Lung (tissue), 12 donors: ENCODE measurements around the gene COQ9. TPM values are rescaled to one million over a fixed set of nuclear protein-coding genes. Genes with fewer than 3 reads are reported as not detected.

Experiments
- ATAC-seq: fragments of 200-7000 bp; cut with Tn5 transposase; one replicate; pipeline ENCODE4 v1.9.1; 2020; ENCODE audit warnings: moderate number of reproducible peaks; ENCODE audit not compliant: insufficient read depth, low FRiP score
- DNase-seq, 3 donors: peaks; one replicate each; pipeline ENCODE4 v3.0.0-alpha.2; 2013 to 2017
- H3K27ac ChIP-seq, 2 donors: one replicate each; pipeline ENCODE4 v1.5.1; 2013; ENCODE audit warnings: mild to moderate bottlenecking in 2 of 2, moderate library complexity in 2 of 2, control low read depth in 1 of 2, inconsistent platforms in 1 of 2, low read depth in 1 of 2, low read length in 1 of 2
- H3K27me3 ChIP-seq, 3 donors: one replicate each; pipeline ENCODE4 v1.5.1; 2013; ENCODE audit warnings: low read length in 2 of 3; ENCODE audit not compliant: control insufficient read depth in 3 of 3, insufficient read depth in 3 of 3
- H3K36me3 ChIP-seq, 4 donors: one replicate each; pipeline ENCODE4 v1.5.1; 2013; ENCODE audit warnings: low read length in 4 of 4, mild to moderate bottlenecking in 1 of 4, moderate library complexity in 1 of 4; ENCODE audit not compliant: control insufficient read depth in 4 of 4, insufficient read depth in 4 of 4
- H3K4me1 ChIP-seq, 5 donors: one replicate each; pipeline ENCODE4 v1.5.1; 2013; ENCODE audit warnings: low read length in 5 of 5, mild to moderate bottlenecking in 2 of 5, moderate library complexity in 1 of 5; ENCODE audit not compliant: control insufficient read depth in 5 of 5, insufficient read depth in 5 of 5
- H3K4me3 ChIP-seq: one replicate; pipeline ENCODE4 v1.5.1; 2013; ENCODE audit warnings: mild to moderate bottlenecking, control low read depth, moderate library complexity
- H3K9ac ChIP-seq, 2 donors: one replicate each; pipeline ENCODE4 v1.5.1; 2013; ENCODE audit warnings: low read length in 2 of 2, control low read depth in 1 of 2; ENCODE audit not compliant: insufficient read depth in 1 of 2
- H3K9me3 ChIP-seq, 4 donors: one replicate each; pipeline ENCODE4 v1.5.1; 2013; ENCODE audit warnings: low read length in 3 of 4, mild to moderate bottlenecking in 1 of 4, moderate library complexity in 1 of 4; ENCODE audit not compliant: control insufficient read depth in 4 of 4, insufficient read depth in 3 of 4
- WGBS, 2 donors: extraction: QIAGEN DNeasy Blood & Tissue Kit; methylation state at CpG; one replicate each; pipeline ENCODE4 v1.1.7; 2013; 5-methylcytosine and 5-hydroxymethylcytosine counted together
- polyA plus RNA-seq, 2 donors: library from polyadenylated mRNA; stranded (reverse); fragments of 200-250 nt; gene quantifications; one replicate each; pipeline ENCODE4 v1.2.1, GENCODE V29; 2013
- total RNA-seq, 2 donors: library from RNA; depleted of rRNA in 1 of 2; stranded (reverse); fragments of >200 nt in 1 of 2; gene quantifications; one replicate each; pipeline ENCODE4 v1.2.1, GENCODE V29; 2014 to 2021
- TF ChIP-seq, protein P1 (sequence below): IDR thresholded peaks from 2 replicates; pipeline ENCODE4 v1.5.1; 2012; ENCODE audit warnings: mild to moderate bottlenecking; ENCODE audit errors: control extremely low read depth, extremely low read depth
- donor health status: control.
- donor health status: control.
- donor health status: Bipolar disorder and iron deficiency.
- donor health status: healthy.
- donor health status: DM: yes; HTN: yes; CAD: no.

COQ9 gene
- total and polyA plus RNA-seq, 4 donors = 42.2 to 59.5 (median 46.8) TPM

DNA sequence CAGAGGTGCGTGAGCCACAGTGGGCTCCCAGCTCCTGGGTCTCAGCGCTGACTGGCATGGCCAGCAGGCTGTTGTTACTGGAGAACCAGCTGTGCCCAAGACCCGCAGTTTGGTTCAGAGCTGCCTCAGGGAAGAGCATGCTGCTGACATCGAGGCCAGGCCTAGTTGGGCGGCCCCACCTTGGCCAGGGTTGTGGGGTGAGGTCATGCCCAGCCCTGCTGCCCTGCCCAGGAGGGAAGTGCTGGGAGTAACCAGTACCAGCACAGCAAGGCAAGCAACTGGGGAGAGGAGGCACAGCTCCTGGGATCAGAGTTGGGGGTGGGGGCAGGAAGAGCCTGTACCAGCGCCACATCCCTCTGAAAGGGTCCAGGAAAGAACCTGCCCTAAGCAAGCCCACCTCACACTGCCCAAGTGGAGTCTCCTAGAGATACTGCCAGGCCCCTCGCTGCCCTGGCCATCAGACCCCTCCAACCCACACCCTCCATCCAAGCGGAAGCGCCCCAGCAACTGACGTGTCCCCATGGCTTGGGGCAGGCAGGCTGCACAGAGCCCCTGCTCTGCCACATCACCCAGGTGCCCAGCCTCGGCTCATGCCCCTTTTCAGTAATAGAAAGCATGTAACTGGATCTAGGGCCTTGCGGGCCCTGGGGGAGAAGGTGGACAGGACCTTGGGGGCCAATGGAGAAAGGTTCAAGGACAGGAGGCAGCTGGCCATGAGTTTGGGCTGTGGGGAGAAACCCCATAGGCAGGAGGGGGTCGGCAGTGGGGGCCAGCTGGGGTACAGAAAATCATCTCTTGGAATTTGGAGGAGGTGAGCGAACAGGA is 38.0 kb downstream of the COQ9 start:
- peak overlapping the region in 1 of 2 donors; percentile 38 for H3K9ac ChIP-seq
- peaks cover 0 to 22% (median 5%) of the 10 kb centered on the region in 5 donors for H3K4me1 ChIP-seq
- H3K9me3 ChIP-seq = no peaks in the 10 kb centered on the region
- DNase-seq (no peak), ATAC-seq (no peak)
- peak overlapping the region in 1 of 2 donors; percentile 76 for H3K27ac ChIP-seq
- no peaks in the 10 kb centered on the region for H3K27me3 ChIP-seq
- H3K4me3 ChIP-seq = peak overlapping the region; percentile 88
- TF ChIP-seq, protein P1, sequence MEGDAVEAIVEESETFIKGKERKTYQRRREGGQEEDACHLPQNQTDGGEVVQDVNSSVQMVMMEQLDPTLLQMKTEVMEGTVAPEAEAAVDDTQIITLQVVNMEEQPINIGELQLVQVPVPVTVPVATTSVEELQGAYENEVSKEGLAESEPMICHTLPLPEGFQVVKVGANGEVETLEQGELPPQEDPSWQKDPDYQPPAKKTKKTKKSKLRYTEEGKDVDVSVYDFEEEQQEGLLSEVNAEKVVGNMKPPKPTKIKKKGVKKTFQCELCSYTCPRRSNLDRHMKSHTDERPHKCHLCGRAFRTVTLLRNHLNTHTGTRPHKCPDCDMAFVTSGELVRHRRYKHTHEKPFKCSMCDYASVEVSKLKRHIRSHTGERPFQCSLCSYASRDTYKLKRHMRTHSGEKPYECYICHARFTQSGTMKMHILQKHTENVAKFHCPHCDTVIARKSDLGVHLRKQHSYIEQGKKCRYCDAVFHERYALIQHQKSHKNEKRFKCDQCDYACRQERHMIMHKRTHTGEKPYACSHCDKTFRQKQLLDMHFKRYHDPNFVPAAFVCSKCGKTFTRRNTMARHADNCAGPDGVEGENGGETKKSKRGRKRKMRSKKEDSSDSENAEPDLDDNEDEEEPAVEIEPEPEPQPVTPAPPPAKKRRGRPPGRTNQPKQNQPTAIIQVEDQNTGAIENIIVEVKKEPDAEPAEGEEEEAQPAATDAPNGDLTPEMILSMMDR = no peak
- WGBS, 2 donors = 62 to 76% methylated on average over 14 of the region's 14 CpGs
- H3K36me3 ChIP-seq = no peaks in the 10 kb centered on the region

DNA sequence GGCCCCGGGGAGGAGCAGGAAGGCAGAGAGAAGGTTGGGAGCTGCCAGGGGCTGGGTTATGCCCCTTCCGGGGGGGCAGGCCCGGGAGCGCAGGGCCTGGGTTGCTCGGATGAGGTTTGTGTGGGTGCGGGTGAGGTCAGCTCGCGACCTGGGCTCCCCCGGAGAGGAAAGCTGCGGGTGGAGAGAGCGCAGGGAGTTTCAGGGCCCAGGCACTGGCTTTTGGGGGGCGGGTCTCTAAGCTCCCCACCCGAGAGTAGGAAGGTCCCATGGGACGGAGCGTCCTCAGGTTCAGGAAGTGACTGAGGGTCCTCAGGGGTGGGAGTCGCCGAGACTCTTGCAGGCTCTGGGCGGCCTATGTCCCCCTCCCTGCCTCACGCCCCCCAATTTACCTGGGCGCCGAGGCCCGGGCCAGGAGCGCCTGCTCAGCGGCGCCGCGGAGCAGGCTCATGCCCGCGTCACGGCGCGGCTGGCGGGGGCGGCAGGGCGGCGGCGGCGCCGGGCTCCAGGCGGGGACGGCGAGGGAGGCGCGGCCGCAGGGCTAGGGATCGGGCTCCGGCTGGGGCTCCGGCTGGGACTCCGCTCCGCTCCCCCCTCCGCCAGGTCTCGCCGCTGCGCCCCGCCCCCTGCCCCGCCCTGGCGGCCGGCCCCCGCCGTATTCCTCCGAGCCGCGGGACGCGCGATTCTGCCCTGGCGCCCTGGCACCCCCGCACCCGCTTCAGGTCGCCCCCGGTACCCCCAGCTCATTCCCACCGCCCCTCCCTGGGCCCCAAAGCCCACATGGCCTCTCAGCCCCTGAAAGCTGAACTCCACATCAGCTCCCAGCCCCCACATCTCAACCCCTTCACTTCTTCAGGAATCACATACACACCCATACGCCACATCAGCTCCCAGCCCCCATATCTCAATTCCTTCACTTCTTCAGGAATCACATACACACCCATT is 38.9 kb downstream of the COQ9 start, which contains the start of gene DOK4:
Gene DOK4 (minus strand): TSS at position 578 of the 942 bp plus-strand sequence. CDS start 6,986 bp downstream, outside the sequence.
- TF ChIP-seq, protein P1 = no peak
- Histone ChIP-seq H3K9me3 (no peaks in the 10 kb centered on the region), H3K36me3 (no peaks in the 10 kb centered on the region), H3K27me3 (no peaks in the 10 kb centered on the region), H3K27ac (peak within 1 kb of the TSS in 1 of 2 donors; percentile 76), H3K4me1 (peaks cover 0 to 16% (median 5%) of the 10 kb centered on the region in 5 donors), H3K4me3 (peak within 1 kb of the TSS; percentile 88), H3K9ac (peak within 1 kb of the TSS in 1 of 2 donors; percentile 38)
- ATAC-seq = peak; percentile 90
- DNase-seq = peak; percentile 71 to 84 (median 82)
- WGBS, 2 donors = 1 to 2% methylated on average over 30 to 72 of the region's 73 CpGs

DNA sequence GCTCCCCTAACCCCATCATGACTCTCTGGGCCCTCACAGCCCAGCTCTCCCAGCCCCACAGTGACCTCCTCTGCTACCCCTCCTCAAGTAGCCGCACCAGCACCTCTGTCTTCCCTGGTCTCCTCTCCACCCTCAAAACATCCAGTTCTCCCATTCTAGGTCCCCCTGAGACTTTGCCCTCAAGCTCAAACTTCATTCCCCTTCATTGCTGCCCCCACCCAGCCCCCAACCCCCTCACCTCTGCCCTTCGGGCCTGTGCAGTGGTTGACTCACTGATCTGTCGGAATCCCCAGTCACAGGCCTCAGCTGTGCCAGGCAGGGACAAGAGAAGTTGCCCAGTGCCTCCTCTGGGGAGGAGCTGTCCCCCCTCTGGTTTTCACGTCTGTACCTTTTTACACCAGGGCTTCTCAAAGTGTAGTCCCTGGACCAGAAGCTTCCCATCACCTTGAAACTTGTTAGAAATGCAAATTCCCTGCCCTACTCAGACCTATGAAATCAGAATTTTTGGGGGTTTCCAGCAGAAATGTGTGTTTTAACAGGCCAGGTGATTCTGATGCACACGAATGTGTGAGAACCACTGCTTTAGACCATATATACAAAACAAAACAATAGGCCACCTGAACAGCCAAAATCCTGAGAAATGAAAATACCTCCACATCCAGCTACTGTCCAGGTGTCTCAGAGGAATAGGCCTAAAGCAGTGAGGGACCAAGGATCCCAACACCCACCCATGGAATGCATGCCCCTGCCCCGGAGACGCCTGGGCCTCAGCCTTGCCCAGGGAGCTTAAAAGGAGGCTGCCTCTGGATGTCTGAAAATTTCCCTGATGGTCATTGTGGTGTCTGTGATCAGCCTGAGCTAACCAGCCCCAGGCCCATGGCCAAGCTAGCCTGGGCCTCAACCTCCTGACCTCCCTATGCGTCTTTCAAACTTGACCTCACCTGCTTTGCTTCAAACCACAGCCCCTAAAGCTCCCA is 39.9 kb downstream of the COQ9 start:
- TF ChIP-seq, protein P1 = no peak
- DNase-seq (no peak), ATAC-seq (no peak)
- H3K4me1 ChIP-seq = peaks cover 0 to 16% (median 5%) of the 10 kb centered on the region in 5 donors
- H3K9ac ChIP-seq = no peak overlapping the region
- H3K36me3 ChIP-seq = no peaks in the 10 kb centered on the region
- H3K9me3 ChIP-seq = no peaks in the 10 kb centered on the region
- no peak overlapping the region for H3K4me3 ChIP-seq
- peak overlapping the region in 1 of 2 donors; percentile 70 for H3K27ac ChIP-seq
- H3K27me3 ChIP-seq = no peaks in the 10 kb centered on the region
- 90 to 95% methylated on average over 8 of the region's 8 CpGs for WGBS, 2 donors
